Thoracic aorta (tissue), 2 donors: ENCODE measurements around the gene FREY1. TPM values are rescaled to one million over a fixed set of nuclear protein-coding genes. Genes with fewer than 3 reads are reported as not detected.

Source experiments
- ATAC-seq: fragments of 150-250 bp; one replicate; pipeline ENCODE4 v1.8.0; 2017; ENCODE audit warnings: low read depth; ENCODE audit not compliant: insufficient number of reproducible peaks, low FRiP score
- DNase-seq: peaks from one replicate; pipeline ENCODE4 v3.0.0-alpha.2; 2020; ENCODE audit warnings: low spot score
- H3K27ac ChIP-seq, 2 donors: fragments of 200-600 bp; sonication (generic); 1 replicate in 1 of 2; 2 replicates in 1 of 2; pipeline ENCODE4 v1.5.1; 2016; ENCODE audit warnings: mild to moderate bottlenecking in 2 of 2, moderate library complexity in 2 of 2
- H3K27me3 ChIP-seq: fragments of 200-600 bp; sonication (generic); replicated peaks from 2 replicates; pipeline ENCODE4 v1.6.0; 2016; ENCODE audit warnings: mild to moderate bottlenecking; ENCODE audit not compliant: insufficient read depth
- H3K36me3 ChIP-seq: fragments of 200-600 bp; sonication (generic); one replicate; pipeline ENCODE4 v1.5.1; 2016
- H3K4me1 ChIP-seq, 2 donors: fragments of 200-600 bp; sonication (generic); 1 replicate in 1 of 2; 2 replicates in 1 of 2; pipeline versions ENCODE4 v1.5.1 to v1.6.0; 2016; ENCODE audit warnings: low read depth in 2 of 2, mild to moderate bottlenecking in 1 of 2; ENCODE audit not compliant: control insufficient read depth in 1 of 2
- H3K4me3 ChIP-seq: fragments of 200-600 bp; sonication (generic); 2 replicates; pipeline ENCODE4 v1.5.1; 2016; ENCODE audit warnings: mild to moderate bottlenecking
- H3K9me3 ChIP-seq: fragments of 200-600 bp; sonication (generic); 2 replicates; pipeline ENCODE4 v1.5.1; 2016
- total RNA-seq, 2 donors: library from RNA; depleted of rRNA; stranded (reverse); fragments of >200 nt; gene quantifications; one replicate each; pipeline versions ENCODE4 v1.1.0 to v1.2.3, GENCODE V29; 2016
- TF ChIP-seq, protein P1 (sequence below): fragments of 200-600 bp; sonication (generic); IDR thresholded peaks from one replicate; pipeline ENCODE4 v1.5.1; 2019; ENCODE audit warnings: antibody characterized with exemption

The FREY1 gene
- total RNA-seq, 2 donors from 2014 or later: 9.0 TPM; not detected in 1

DNA sequence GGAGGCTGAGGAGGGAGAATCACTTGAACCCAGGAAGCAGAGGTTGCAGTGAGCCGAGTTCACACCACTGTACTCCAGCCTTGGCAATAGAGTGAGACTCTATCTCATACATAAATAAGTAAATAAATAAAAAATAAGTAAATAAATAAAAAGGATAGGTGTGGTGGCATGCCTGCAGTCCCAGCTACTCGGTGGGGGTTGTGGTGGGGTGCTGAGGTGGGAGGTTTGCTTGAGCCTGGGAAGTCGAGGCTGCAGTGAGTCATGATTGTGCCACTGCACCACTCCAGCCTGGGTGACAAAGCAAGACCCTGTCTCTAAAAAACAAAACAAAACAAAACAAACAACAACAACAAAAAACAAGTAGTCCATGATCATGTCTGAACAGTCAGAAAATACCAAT, 18.5 kb upstream of the FREY1 start:
- ATAC-seq: no peak
- Histone ChIP-seq H3K4me1 (peaks cover 7 to 16% of the 10 kb centered on the region in 2 donors), H3K36me3 (no peaks in the 10 kb centered on the region), H3K9me3 (no peaks in the 10 kb centered on the region), H3K27ac (no peak overlapping the region), H3K27me3 (peaks cover 6% of the 10 kb centered on the region), H3K4me3 (no peak overlapping the region)
- no peak for DNase-seq
- TF ChIP-seq, protein P1, sequence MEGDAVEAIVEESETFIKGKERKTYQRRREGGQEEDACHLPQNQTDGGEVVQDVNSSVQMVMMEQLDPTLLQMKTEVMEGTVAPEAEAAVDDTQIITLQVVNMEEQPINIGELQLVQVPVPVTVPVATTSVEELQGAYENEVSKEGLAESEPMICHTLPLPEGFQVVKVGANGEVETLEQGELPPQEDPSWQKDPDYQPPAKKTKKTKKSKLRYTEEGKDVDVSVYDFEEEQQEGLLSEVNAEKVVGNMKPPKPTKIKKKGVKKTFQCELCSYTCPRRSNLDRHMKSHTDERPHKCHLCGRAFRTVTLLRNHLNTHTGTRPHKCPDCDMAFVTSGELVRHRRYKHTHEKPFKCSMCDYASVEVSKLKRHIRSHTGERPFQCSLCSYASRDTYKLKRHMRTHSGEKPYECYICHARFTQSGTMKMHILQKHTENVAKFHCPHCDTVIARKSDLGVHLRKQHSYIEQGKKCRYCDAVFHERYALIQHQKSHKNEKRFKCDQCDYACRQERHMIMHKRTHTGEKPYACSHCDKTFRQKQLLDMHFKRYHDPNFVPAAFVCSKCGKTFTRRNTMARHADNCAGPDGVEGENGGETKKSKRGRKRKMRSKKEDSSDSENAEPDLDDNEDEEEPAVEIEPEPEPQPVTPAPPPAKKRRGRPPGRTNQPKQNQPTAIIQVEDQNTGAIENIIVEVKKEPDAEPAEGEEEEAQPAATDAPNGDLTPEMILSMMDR: no peak

DNA sequence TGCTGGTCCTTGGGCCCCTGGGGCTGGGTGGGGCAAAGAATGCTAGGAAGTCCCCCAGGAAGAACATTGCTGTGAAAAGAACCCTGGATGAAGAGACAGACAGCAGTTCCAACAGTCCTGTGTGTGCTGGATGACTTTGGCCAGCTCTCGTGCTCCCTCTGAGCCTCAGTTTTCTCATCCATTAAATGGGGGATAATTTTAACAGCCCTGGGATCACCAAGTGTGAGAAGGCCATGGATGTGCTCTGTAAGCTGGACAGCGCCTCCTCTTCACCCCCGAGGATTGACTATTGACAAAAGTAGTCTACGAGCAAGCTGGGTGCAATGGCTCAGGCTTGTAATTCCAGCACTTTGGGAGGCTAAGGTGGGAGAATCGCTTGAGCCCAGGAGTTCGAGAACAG, 17.9 kb upstream of the FREY1 start:
- Histone ChIP-seq H3K4me1 (peaks cover 7 to 16% of the 10 kb centered on the region in 2 donors), H3K27ac (no peak overlapping the region), H3K4me3 (no peak overlapping the region), H3K36me3 (no peaks in the 10 kb centered on the region), H3K27me3 (peaks cover 6% of the 10 kb centered on the region), H3K9me3 (no peaks in the 10 kb centered on the region)
- DNase-seq (no peak), ATAC-seq (no peak)
- TF ChIP-seq, protein P1: no peak

DNA sequence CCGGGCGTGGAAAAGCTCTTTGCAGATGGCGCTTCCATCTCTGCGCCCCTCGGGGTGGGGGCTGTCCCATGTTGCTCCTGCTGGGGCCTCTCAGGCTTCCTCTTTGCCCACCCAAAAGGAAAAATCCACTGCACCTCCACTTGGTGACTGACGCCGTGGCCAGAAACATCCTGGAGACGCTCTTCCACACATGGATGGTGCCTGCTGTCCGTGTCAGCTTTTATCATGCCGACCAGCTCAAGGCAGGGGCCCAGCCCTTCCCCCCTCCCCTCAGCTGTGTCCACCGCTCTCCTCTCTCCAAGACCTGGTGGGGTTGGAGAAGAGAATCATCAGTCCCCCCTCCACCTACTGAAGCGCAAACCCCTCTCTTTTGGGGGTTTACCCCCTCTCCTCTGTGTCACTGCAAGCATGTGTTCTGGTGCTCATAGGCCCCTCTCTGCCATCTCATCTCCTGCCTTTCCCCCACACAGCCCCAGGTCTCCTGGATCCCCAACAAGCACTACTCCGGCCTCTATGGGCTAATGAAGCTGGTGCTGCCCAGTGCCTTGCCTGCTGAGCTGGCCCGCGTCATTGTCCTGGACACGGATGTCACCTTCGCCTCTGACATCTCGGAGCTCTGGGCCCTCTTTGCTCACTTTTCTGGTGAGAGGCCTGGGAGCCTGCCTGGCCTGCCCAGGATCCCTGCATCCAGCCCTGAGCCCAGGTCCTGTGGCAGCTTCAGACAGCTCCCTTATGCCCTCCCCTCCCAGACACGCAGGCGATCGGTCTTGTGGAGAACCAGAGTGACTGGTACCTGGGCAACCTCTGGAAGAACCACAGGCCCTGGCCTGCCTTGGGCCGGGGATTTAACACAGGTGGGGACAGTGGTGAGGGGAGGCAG, 17.2 kb upstream of the FREY1 start:
- TF ChIP-seq, protein P1: no peak
- ATAC-seq (no peak), DNase-seq (no peak)
- H3K27ac ChIP-seq: no peak overlapping the region
- H3K9me3 ChIP-seq: no peaks in the 10 kb centered on the region
- no peaks in the 10 kb centered on the region for H3K36me3 ChIP-seq
- peaks cover 6% of the 10 kb centered on the region for H3K27me3 ChIP-seq
- H3K4me1 ChIP-seq: peaks cover 7 to 16% of the 10 kb centered on the region in 2 donors
- no peak overlapping the region for H3K4me3 ChIP-seq

DNA sequence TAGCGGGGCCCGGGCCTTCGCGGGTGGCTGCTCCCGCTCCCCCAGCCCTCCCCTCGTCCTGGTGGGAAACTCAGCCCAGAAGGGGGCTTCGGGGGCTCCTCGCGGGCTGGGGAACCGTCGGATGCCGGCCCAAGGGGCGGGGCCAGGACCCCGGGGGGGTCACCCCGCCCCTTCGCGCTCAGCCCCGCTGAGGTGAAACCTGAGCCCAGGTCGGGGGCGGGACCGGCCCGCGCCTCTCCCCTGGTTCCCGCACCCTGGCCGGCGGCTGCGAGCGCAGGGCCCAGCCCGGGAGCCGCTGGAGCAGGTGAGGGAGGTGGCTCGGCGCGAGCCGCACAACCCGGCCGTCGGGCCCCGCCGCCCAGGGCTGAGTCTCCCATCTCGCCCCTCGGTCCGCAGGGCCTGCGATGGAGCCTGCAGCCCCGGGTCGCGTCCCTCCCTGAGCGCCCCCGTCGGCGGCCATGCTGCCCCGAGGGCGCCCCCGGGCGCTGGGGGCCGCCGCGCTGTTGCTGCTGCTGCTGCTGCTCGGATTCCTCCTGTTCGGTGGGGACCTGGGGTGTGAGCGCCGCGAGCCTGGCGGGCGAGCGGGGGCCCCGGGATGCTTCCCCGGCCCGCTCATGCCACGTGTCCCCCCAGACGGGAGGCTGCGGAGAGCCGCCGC, 15.5 kb upstream of the FREY1 start, which contains the start of gene LARGE2:
TSS of gene LARGE2 (plus strand) at position 232 of the 658 bp plus-strand sequence. CDS start at position 459, 227 bp downstream.
- peaks cover 6% of the 10 kb centered on the region for H3K27me3 ChIP-seq
- H3K36me3 ChIP-seq: no peaks in the 10 kb centered on the region
- H3K4me1 ChIP-seq: peaks cover 7 to 16% of the 10 kb centered on the region in 2 donors
- ATAC-seq (no peak), DNase-seq (no peak)
- H3K9me3 ChIP-seq: no peaks in the 10 kb centered on the region
- H3K4me3 ChIP-seq: peak within 1 kb of the TSS; percentile 57
- H3K27ac ChIP-seq: no peak within 1 kb of the TSS
- TF ChIP-seq, protein P1: no peak
